Measurements from ENCODE around the gene PPFIA4. TPM values are rescaled to one million over a fixed set of nuclear protein-coding genes. Genes with fewer than 3 reads are reported as not detected.

Gene PPFIA4
- total and polyA plus RNA-seq, 9 of the 15 experiments (the other 6 are each of a cell fraction or from before 2014, with no cell fraction given) = 0.07 to 12.0 (median 0.70) TPM

DNA sequence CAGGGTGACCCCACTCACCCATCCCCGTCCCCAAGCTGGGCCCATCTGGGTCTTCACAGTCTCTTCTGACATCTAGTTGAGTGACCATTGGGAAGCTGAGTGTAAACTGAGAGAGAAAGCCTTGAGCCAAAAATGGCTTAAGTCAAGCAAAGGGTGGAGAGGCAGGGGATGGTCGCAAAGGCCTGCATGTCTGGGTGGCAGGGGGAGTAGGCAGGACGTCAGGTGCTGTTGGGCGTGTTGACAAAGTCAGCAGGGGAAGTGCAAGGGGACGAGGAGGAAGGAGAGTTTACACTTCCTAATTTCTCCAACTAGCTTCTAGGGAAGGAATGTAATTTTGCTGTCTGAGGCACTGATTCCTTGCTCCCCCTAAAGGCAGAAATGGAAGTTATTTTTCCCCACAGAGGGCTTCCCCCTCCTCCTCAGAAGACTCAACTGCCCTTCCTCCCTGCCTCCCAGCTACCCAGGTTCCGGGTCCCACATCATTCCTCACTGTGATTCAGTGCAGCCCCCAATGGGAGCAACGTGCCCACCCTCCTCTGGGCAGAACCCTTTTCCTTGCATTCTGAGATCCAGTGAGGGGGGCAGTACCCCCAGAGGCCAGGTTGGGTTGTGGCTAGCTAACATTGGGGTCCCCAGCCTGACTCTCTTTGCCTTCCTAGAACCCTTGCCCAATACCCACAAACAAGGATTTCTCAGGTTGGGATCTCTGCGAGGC lies 100.0 kb downstream of the PPFIA4 start:
- DNase-seq (ENCODE audit: extremely low read depth in 1 of 4, low spot score in 3 of 4) (peak in 1 of 4 experiments; percentile 25), FAIRE-seq (peak; percentile 82), ATAC-seq (peak; percentile 58)
- H3K9me3 ChIP-seq (replicated peaks; ENCODE audit: control insufficient read depth, insufficient read depth, low read depth, low read length) = no peaks in the 10 kb centered on the region
- POLR2A ChIA-PET = interaction anchor here (1.0 to 1.6 kb wide), 3 partner anchors 9 to 102 kb away, joined by 3 to 5 read pairs (median 5); no protein-coding TSS in a partner anchor
- in situ Hi-C loops (cut with MboI) (no loop called here), intact Hi-C loops (cut with micrococcal nuclease) (no loop called here)
- H3K4me1 ChIP-seq (replicated peaks in 1 of 2; ENCODE audit: control insufficient read depth in 2 of 2, insufficient read depth in 2 of 2, low read length in 2 of 2) = peaks cover 0 to 16% of the 10 kb centered on the region in 2 experiments; a peak in 2 of 5 replicates
- no peaks in the 10 kb centered on the region for H3K36me3 ChIP-seq (ENCODE audit: control insufficient read depth, insufficient read depth, low read length)
- H3K4me3 ChIP-seq = no peak overlapping the region
- H3K27me3 ChIP-seq (ENCODE audit: control insufficient read depth in 2 of 2, insufficient read depth in 2 of 2, low read length in 2 of 2) = peaks cover 3 to 72% of the 10 kb centered on the region in 2 experiments; a peak in 4 of 5 replicates
- H3K4me2 ChIP-seq (ENCODE audit: insufficient read depth, low read length) = no peak overlapping the region
- 0 out of 4 replicates have a peak, but pooled peaks of 1 of the 2 experiments have one; percentile 32 for TF ChIP-seq ETV6 (IDR thresholded peaks at IDR 0.05; ENCODE audit: borderline replicate concordance in 1 of 2, low read depth in 2 of 2, low read length in 1 of 2)
- TF ChIP-seq ETV6 (CRISPR knock-in tag; IDR thresholded peaks at IDR 0.05; ENCODE audit: borderline replicate concordance) = no peak
- TF ChIP-seq ARID2 (IDR thresholded peaks at IDR 0.05) = no peak
- TF ChIP-seq, protein P1, sequence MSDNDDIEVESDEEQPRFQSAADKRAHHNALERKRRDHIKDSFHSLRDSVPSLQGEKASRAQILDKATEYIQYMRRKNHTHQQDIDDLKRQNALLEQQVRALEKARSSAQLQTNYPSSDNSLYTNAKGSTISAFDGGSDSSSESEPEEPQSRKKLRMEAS (CRISPR knock-in tag; IDR thresholded peaks at IDR 0.05) = no peak
- TF ChIP-seq RAD21 (CRISPR knock-in tag; conservative IDR thresholded peaks at IDR 0.05 in 1 of 2, IDR thresholded peaks at IDR 0.05 in 1 of 2) = peak in 1 of 2 experiments; percentile 23; a peak in 1 of 4 replicates
- no peak for TF ChIP-seq PHB2 (IDR thresholded peaks at IDR 0.05; ENCODE audit: low read depth)
- no peak for TF ChIP-seq PHF21A (IDR thresholded peaks at IDR 0.05; ENCODE audit: borderline replicate concordance, low read depth)
- TF ChIP-seq SPI1 (IDR thresholded peaks at IDR 0.05; ENCODE audit: borderline replicate concordance, low read depth, low read length) = peak; percentile 65
- TF ChIP-seq, protein P2, sequence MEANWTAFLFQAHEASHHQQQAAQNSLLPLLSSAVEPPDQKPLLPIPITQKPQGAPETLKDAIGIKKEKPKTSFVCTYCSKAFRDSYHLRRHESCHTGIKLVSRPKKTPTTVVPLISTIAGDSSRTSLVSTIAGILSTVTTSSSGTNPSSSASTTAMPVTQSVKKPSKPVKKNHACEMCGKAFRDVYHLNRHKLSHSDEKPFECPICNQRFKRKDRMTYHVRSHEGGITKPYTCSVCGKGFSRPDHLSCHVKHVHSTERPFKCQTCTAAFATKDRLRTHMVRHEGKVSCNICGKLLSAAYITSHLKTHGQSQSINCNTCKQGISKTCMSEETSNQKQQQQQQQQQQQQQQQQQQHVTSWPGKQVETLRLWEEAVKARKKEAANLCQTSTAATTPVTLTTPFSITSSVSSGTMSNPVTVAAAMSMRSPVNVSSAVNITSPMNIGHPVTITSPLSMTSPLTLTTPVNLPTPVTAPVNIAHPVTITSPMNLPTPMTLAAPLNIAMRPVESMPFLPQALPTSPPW (CRISPR knock-in tag; IDR thresholded peaks at IDR 0.05) = 0 out of 2 replicates have a peak, but pooled peaks have one; percentile 19
- TF ChIP-seq CTCF (IDR thresholded peaks at IDR 0.05 in 2 of 3, conservative IDR thresholded peaks at IDR 0.05 in 1 of 3; ENCODE audit: insufficient read depth in 2 of 3, low read depth in 1 of 3, low read length in 3 of 3) = peak; percentile 42 to 57 (median 52)
- H2AFZ ChIP-seq (ENCODE audit: low read depth, low read length) = no peak overlapping the region
- no peaks in the 10 kb centered on the region for H3K9me1 ChIP-seq (ENCODE audit: control insufficient read depth, insufficient read depth, low read length)
- H4K20me1 ChIP-seq (replicated peaks; ENCODE audit: control insufficient read depth, insufficient read depth, low read length) = peaks cover 21% of the 10 kb centered on the region
- CTCF ChIA-PET (ENCODE audit: low intra/inter-chr PET ratio) = no interaction called here
- BruUV-seq (replicated peaks) = no TSS peak
- H3K27ac ChIP-seq (ENCODE audit: extremely low read depth, low read depth, low read length) = no peak overlapping the region
- WGBS (ENCODE audit: insufficient coverage, low coverage, missing lambda C conversion rate) = 0% methylated on average over 8 of the region's 8 CpGs
- no peaks in the 10 kb centered on the region for H3K79me2 ChIP-seq (ENCODE audit: control insufficient read depth, insufficient read depth, low read length)
- H3K9ac ChIP-seq (ENCODE audit: insufficient read depth in 1 of 2, low read depth in 2 of 2, low read length in 2 of 2) = no peak overlapping the region
